Gastroesophageal sphincter (tissue), 4 donors: Measurements from ENCODE around the gene LCE1C. TPM values are rescaled to one million over a fixed set of nuclear protein-coding genes. Genes with fewer than 3 reads are reported as not detected.

Experiments
- ATAC-seq: fragments of 150-250 bp; one replicate; pipeline ENCODE4 v1.9.1; 2016; ENCODE audit warnings: mild to moderate bottlenecking, moderate library complexity
- H3K27ac ChIP-seq, 4 donors: fragments of 200-600 bp; sonication (generic) in 3 of 4; 1 replicate in 3 of 4; 2 replicates in 1 of 4; pipeline ENCODE4 v1.5.1; 2016 to 2019
- H3K27me3 ChIP-seq: fragments of 200-600 bp; sonication (generic); one replicate; pipeline ENCODE4 v1.5.1; 2019
- H3K36me3 ChIP-seq, 2 donors: fragments of 200-600 bp; sonication (generic); one replicate each; pipeline ENCODE4 v1.5.1; 2019; ENCODE audit warnings: control low read depth in 1 of 2
- H3K4me1 ChIP-seq, 3 donors: fragments of 200-600 bp; sonication (generic); 1 replicate in 2 of 3; 2 replicates in 1 of 3; pipeline ENCODE4 v1.5.1; 2016 to 2019; ENCODE audit warnings: control low read depth in 2 of 3
- H3K4me3 ChIP-seq, 2 donors: fragments of 200-600 bp; sonication (generic); one replicate each; pipeline ENCODE4 v1.5.1; 2019; ENCODE audit warnings: mild to moderate bottlenecking in 1 of 2, moderate library complexity in 1 of 2
- H3K9me3 ChIP-seq, 3 donors: fragments of 200-600 bp; sonication (generic); one replicate each; pipeline ENCODE4 v1.5.1; 2017 to 2019; ENCODE audit warnings: control low read depth in 2 of 3
- EP300 ChIP-seq: sonication (generic); formaldehyde crosslinking; IDR thresholded peaks from one replicate; pipeline ENCODE4 v1.6.1; 2017; ENCODE audit warnings: antibody characterized with exemption, mild to moderate bottlenecking
- POLR2A ChIP-seq, 2 donors: fragments of 450-650 bp; IDR thresholded peaks; one replicate each; pipeline ENCODE4 v1.6.1; 2017; ENCODE audit warnings: antibody characterized with exemption in 2 of 2, mild to moderate bottlenecking in 2 of 2, moderate library complexity in 1 of 2
- POLR2AphosphoS5 ChIP-seq: sonication (generic); formaldehyde crosslinking; IDR thresholded peaks from one replicate; pipeline ENCODE4 v1.6.1; 2017; ENCODE audit warnings: antibody characterized with exemption
- WGBS, 2 donors: methylation state at CpG; one replicate each; pipeline ENCODE4 v1.1.5; 2018; ENCODE audit warnings: low coverage in 1 of 2; 5-methylcytosine and 5-hydroxymethylcytosine counted together
- total RNA-seq, 4 donors: library from RNA; depleted of rRNA; stranded (reverse); fragments of >200 nt; gene quantifications; one replicate each; pipeline ENCODE4 v1.1.0, GENCODE V29; 2016
- TF ChIP-seq, protein P1 (sequence below), 4 experiments: fragments of 200-600 bp in 2 of 4; fragments of 450-650 bp in 2 of 4; sonication (generic) in 1 of 4; IDR thresholded peaks; one replicate each; pipeline ENCODE4 v1.5.1; 2017 to 2019; ENCODE audit warnings: antibody characterized with exemption in 4 of 4, mild to moderate bottlenecking in 2 of 4, moderate library complexity in 2 of 4

Gene LCE1C
- total RNA-seq, 4 donors from 2014 or later, result not detected

DNA sequence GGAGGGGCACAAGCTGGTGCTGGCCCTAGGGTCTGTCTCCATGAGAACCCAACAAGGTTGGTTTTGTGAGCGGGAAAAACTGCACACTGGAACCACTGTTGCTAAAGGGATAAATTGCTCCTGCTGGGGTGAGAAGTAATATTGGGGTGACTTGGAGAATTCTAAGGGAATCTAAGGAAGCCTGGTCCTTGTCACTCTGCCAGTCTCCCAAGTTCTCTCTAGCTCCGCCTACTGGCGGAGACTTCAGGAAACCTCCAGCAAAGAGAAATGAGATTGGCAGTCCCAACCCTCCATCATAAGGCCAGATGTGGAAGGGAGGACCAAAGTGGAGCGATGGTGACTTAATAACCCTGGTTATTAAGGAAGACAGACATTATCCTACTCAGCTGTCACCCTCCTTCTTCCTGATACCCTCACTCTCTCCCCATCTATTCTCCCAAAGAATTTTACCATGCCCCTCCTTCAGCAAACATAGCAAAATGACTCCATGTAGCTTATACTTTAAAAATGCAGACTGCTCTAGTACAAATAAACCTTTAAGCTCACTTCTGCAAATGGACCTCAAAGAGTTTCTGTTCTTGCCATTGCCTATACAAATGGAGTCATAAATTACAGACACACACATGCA, 28.8 kb downstream of the LCE1C start:
- Histone ChIP-seq H3K36me3 (no peaks in the 10 kb centered on the region), H3K4me1 (no peaks in the 10 kb centered on the region), H3K27me3 (no peaks in the 10 kb centered on the region), H3K4me3 (no peak overlapping the region), H3K9me3 (no peaks in the 10 kb centered on the region), H3K27ac (no peak overlapping the region)
- ATAC-seq, result no peak
- TF ChIP-seq EP300 (no peak), POLR2AphosphoS5 (no peak), POLR2A (IDR thresholded peaks at IDR 0.05) (no peak)
- TF ChIP-seq, protein P1, sequence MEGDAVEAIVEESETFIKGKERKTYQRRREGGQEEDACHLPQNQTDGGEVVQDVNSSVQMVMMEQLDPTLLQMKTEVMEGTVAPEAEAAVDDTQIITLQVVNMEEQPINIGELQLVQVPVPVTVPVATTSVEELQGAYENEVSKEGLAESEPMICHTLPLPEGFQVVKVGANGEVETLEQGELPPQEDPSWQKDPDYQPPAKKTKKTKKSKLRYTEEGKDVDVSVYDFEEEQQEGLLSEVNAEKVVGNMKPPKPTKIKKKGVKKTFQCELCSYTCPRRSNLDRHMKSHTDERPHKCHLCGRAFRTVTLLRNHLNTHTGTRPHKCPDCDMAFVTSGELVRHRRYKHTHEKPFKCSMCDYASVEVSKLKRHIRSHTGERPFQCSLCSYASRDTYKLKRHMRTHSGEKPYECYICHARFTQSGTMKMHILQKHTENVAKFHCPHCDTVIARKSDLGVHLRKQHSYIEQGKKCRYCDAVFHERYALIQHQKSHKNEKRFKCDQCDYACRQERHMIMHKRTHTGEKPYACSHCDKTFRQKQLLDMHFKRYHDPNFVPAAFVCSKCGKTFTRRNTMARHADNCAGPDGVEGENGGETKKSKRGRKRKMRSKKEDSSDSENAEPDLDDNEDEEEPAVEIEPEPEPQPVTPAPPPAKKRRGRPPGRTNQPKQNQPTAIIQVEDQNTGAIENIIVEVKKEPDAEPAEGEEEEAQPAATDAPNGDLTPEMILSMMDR (IDR thresholded peaks at IDR 0.05), result no peak
- 32 to 33% methylated on average over 3 of the region's 4 CpGs for WGBS, 2 donors

DNA sequence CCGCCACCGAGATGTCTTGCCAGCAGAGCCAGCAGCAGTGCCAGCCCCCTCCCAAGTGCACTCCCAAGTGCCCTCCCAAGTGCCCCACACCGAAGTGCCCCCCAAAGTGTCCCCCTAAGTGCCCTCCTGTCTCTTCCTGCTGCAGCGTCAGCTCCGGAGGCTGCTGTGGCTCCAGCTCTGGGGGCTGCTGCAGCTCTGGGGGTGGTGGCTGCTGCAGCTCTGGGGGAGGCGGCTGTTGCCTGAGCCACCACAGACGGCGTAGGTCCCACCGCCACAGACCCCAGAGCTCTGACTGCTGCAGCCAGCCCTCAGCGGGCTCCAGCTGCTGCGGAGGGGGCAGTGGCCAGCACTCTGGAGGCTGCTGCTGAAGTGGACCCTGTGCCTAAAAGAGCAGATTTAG, 30.1 kb downstream of the LCE1C start:
- H3K9me3 ChIP-seq, result no peaks in the 10 kb centered on the region
- ATAC-seq, result no peak
- no peaks in the 10 kb centered on the region for H3K27me3 ChIP-seq
- no peaks in the 10 kb centered on the region for H3K36me3 ChIP-seq
- no peak for TF ChIP-seq EP300
- no peak for TF ChIP-seq POLR2AphosphoS5
- TF ChIP-seq, protein P1 (IDR thresholded peaks at IDR 0.05), result no peak
- TF ChIP-seq POLR2A (IDR thresholded peaks at IDR 0.05), result no peak
- no peak overlapping the region for H3K27ac ChIP-seq
- H3K4me3 ChIP-seq, result no peak overlapping the region
- WGBS, 2 donors, result 61 to 80% methylated on average over 1 to 3 of the region's 11 CpGs
- no peaks in the 10 kb centered on the region for H3K4me1 ChIP-seq

DNA sequence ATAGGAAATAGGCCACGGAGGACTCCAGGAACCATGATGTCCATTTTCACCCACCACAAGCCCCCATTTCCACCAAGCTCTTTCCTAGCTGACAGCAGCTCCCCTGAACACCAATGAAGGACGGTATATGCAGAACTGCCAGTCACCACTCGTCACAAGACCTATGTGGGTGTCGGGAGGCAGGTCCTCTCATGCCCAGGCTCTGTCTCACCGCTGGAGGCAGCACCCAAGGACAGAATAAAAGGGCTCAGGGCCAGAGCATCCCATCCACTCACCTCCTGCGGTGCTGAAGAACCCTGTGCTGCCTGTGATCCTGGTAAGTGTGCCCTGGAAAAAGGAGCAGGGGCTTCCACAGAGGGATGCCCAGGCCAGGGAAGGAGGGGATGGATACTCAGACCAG, 31.6 kb downstream of the LCE1C start, which contains the start of gene LCE1F:
LCE1F (plus strand) TSS at position 266 of the 400 bp plus-strand sequence. CDS start 1,232 bp downstream, outside the sequence.
- WGBS, 2 donors, result 63 to 75% methylated on average over 1 to 5 of the region's 6 CpGs
- Histone ChIP-seq H3K27me3 (no peaks in the 10 kb centered on the region), H3K4me1 (no peaks in the 10 kb centered on the region), H3K4me3 (no peak within 1 kb of the TSS), H3K9me3 (no peaks in the 10 kb centered on the region), H3K27ac (no peak within 1 kb of the TSS), H3K36me3 (no peaks in the 10 kb centered on the region)
- no peak for ATAC-seq
- TF ChIP-seq POLR2A (IDR thresholded peaks at IDR 0.05) (no peak), EP300 (no peak), POLR2AphosphoS5 (no peak)
- TF ChIP-seq, protein P1 (IDR thresholded peaks at IDR 0.05), result no peak

DNA sequence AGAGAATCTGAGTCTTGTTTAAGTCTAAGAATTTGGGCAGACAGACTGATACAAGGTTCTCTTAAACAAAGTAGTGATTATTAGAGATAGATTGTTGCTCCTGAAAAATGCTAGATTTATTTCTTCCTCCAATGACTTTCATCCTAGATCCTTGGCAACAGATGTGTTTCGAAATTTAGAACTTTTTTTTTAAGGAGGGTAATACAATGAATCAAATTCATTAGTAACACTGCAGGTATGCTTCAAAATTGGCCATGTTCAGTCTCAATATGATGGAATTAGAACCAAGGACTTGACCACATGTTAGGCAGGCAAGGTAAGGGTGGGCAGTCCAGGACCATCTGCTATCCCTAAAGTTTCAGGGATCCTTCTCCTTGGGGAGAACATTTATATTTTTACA, 36.0 kb downstream of the LCE1C start:
- Histone ChIP-seq H3K4me3 (no peak overlapping the region), H3K4me1 (no peaks in the 10 kb centered on the region), H3K36me3 (no peaks in the 10 kb centered on the region), H3K27me3 (no peaks in the 10 kb centered on the region), H3K9me3 (no peaks in the 10 kb centered on the region), H3K27ac (no peak overlapping the region)
- no peak for ATAC-seq
- TF ChIP-seq POLR2AphosphoS5, result no peak
- TF ChIP-seq, protein P1 (IDR thresholded peaks at IDR 0.05), result no peak
- TF ChIP-seq EP300, result no peak
- no peak for TF ChIP-seq POLR2A (IDR thresholded peaks at IDR 0.05)
- WGBS, 2 donors, result 47 to 68% methylated on average over 1 of the region's 1 CpG

DNA sequence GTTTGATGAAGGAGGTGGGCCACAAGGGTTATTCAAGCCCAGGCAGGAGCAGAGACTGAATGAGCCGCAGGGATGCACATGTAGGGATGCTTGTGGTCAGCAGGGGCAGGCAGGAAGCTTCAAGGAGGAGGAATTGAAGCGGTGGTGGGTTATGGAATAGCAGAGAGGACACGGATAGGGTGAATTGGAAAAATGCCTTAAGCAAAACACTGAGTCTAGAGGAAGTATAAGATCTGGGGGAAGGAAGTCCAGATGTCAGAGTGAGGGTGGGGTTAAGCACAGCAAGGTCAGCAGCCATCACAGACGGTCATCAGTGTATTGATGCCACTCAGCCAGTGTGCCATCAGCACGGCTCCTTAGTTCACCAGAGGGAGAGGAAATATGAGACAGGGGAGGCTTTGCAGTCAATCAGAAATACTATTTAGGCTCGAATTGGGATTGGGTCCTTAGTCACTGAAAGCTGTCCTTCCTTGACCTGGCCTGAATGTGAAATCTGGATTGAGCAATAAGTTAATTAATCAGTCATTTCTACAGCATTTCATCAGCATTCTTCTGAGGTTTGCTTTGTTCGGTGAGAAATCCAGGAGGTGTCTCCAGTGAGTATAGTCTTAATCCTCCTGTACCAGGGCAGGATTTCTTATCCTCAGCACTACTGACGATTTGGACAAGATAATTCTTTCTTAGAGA, 37.5 kb downstream of the LCE1C start:
- 53 to 55% methylated on average over 6 to 8 of the region's 8 CpGs for WGBS, 2 donors
- Histone ChIP-seq H3K27ac (no peak overlapping the region), H3K9me3 (no peaks in the 10 kb centered on the region), H3K4me1 (no peaks in the 10 kb centered on the region), H3K36me3 (no peaks in the 10 kb centered on the region), H3K27me3 (no peaks in the 10 kb centered on the region), H3K4me3 (no peak overlapping the region)
- TF ChIP-seq, protein P1 (IDR thresholded peaks at IDR 0.05), result no peak
- TF ChIP-seq EP300 (no peak), POLR2A (IDR thresholded peaks at IDR 0.05) (no peak), POLR2AphosphoS5 (no peak)
- ATAC-seq, result no peak
